KMS-11 (cell line): ENCODE data around the gene SOX10.

Source experiments
- H2AFZ ChIP-seq: fragments of 200-600 bp; sonication (generic); 2 replicates; pipeline ENCODE4 v1.6.1; 2016; ENCODE audit warnings: antibody characterized with exemption, mixed run types, low read depth
- H3K27ac ChIP-seq: fragments of 200-600 bp; sonication (generic); 2 replicates; pipeline ENCODE4 v1.6.1; 2016; ENCODE audit warnings: mild to moderate bottlenecking, mixed run types
- H3K27me3 ChIP-seq: fragments of 200-600 bp; sonication (generic); 2 replicates; pipeline ENCODE4 v1.6.1; 2017; ENCODE audit warnings: mild to moderate bottlenecking, low read depth, mixed run types, moderate library complexity; ENCODE audit not compliant: insufficient read depth
- H3K36me3 ChIP-seq: fragments of 200-600 bp; sonication (generic); 2 replicates; pipeline ENCODE4 v1.6.1; 2017; ENCODE audit warnings: mild to moderate bottlenecking, mixed run types; ENCODE audit not compliant: insufficient read depth
- H3K4me1 ChIP-seq: fragments of 200-600 bp; sonication (generic); 2 replicates; pipeline ENCODE4 v1.6.1; 2016; ENCODE audit warnings: mild to moderate bottlenecking, low read depth, mixed run types; ENCODE audit not compliant: poor library complexity, severe bottlenecking
- H3K4me2 ChIP-seq: fragments of 200-600 bp; sonication (generic); 2 replicates; pipeline ENCODE4 v1.7.0; 2016; ENCODE audit warnings: mild to moderate bottlenecking, mixed run types
- H3K4me3 ChIP-seq: fragments of 200-600 bp; sonication (generic); IDR thresholded peaks from 2 replicates; pipeline ENCODE4 v1.6.1; 2017; ENCODE audit warnings: low read depth, low read length, mixed read lengths; ENCODE audit not compliant: insufficient read depth
- H3K79me2 ChIP-seq: fragments of 200-600 bp; sonication (generic); 2 replicates; pipeline ENCODE4 v1.6.1; 2016; ENCODE audit warnings: low read depth, mixed run types; ENCODE audit not compliant: insufficient read depth
- H3K9ac ChIP-seq: fragments of 200-600 bp; sonication (generic); 2 replicates; pipeline ENCODE4 v1.6.1; 2016; ENCODE audit warnings: mild to moderate bottlenecking, mixed run types
- H4K20me1 ChIP-seq: fragments of 200-600 bp; sonication (generic); 2 replicates; pipeline ENCODE4 v1.6.1; 2016; ENCODE audit warnings: mild to moderate bottlenecking, mixed run types; ENCODE audit not compliant: insufficient read depth
- CTCF ChIP-seq: fragments of 200-600 bp; sonication (generic); conservative IDR thresholded peaks from 2 replicates; pipeline ENCODE4 v1.6.1; 2017; ENCODE audit warnings: low read depth, mild to moderate bottlenecking, antibody characterized with exemption, low read length, moderate library complexity, mixed read lengths

The SOX10 gene

GRCh38 chr22:37995460-37995859 is 11.1 kb upstream of the SOX10 start:
- no peak overlapping the region for H3K4me2 ChIP-seq
- no peaks in the 10 kb centered on the region for H3K36me3 ChIP-seq
- H3K4me3 ChIP-seq: no peak overlapping the region
- H3K27me3 ChIP-seq: no peaks in the 10 kb centered on the region
- H2AFZ ChIP-seq: no peak overlapping the region
- no peaks in the 10 kb centered on the region for H4K20me1 ChIP-seq
- no peaks in the 10 kb centered on the region for H3K4me1 ChIP-seq
- no peaks in the 10 kb centered on the region for H3K79me2 ChIP-seq
- no peak overlapping the region for H3K27ac ChIP-seq
- H3K9ac ChIP-seq: no peak overlapping the region
- no peak for TF ChIP-seq CTCF

- no peaks in the 10 kb centered on the region for H3K4me1 ChIP-seq
- no peaks in the 10 kb centered on the region for H3K79me2 ChIP-seq
- H3K36me3 ChIP-seq: no peaks in the 10 kb centered on the region
- no peak overlapping the region for H3K9ac ChIP-seq
- no peak overlapping the region for H2AFZ ChIP-seq
- H3K4me3 ChIP-seq: no peak overlapping the region
- H3K4me2 ChIP-seq: no peak overlapping the region
- no peaks in the 10 kb centered on the region for H4K20me1 ChIP-seq
- TF ChIP-seq CTCF: no peak
- no peak overlapping the region for H3K27ac ChIP-seq
- H3K27me3 ChIP-seq: no peaks in the 10 kb centered on the region
Observed at GRCh38 chr22:37994982-37995381, 10.6 kb upstream of the SOX10 start.

- Histone ChIP-seq H3K36me3 (no peaks in the 10 kb centered on the region), H3K27me3 (no peaks in the 10 kb centered on the region), H3K79me2 (no peaks in the 10 kb centered on the region), H3K9ac (no peak overlapping the region), H3K4me2 (no peak overlapping the region), H3K4me3 (no peak overlapping the region), H2AFZ (no peak overlapping the region), H3K4me1 (no peaks in the 10 kb centered on the region), H3K27ac (no peak overlapping the region), H4K20me1 (no peaks in the 10 kb centered on the region)
- no peak for TF ChIP-seq CTCF
Observed at GRCh38 chr22:37994049-37994448, 9.7 kb upstream of the SOX10 start.

GRCh38 chr22:37991731-37992442 is 7.5 kb upstream of the SOX10 start:
- Histone ChIP-seq H4K20me1 (no peaks in the 10 kb centered on the region), H2AFZ (no peak overlapping the region), H3K4me3 (no peak overlapping the region), H3K9ac (no peak overlapping the region), H3K27ac (no peak overlapping the region), H3K79me2 (no peaks in the 10 kb centered on the region), H3K4me1 (no peaks in the 10 kb centered on the region), H3K27me3 (no peaks in the 10 kb centered on the region), H3K36me3 (no peaks in the 10 kb centered on the region), H3K4me2 (no peak overlapping the region)
- TF ChIP-seq CTCF: no peak
